GM18861 (cell line): ENCODE data around the gene CMPK2.
"Not testable (repeated sequence)": the region's sequence is repeated elsewhere in the genome, so short reads cannot be mapped to it uniquely, and the experiment has no call there.

Experiments
- ATAC-seq: cut with Tn5 transposase; IDR thresholded peaks from one replicate; pipeline ENCODE4 v1.9.1; 2021; ENCODE audit not compliant: unreplicated experiment

Gene CMPK2

DNA sequence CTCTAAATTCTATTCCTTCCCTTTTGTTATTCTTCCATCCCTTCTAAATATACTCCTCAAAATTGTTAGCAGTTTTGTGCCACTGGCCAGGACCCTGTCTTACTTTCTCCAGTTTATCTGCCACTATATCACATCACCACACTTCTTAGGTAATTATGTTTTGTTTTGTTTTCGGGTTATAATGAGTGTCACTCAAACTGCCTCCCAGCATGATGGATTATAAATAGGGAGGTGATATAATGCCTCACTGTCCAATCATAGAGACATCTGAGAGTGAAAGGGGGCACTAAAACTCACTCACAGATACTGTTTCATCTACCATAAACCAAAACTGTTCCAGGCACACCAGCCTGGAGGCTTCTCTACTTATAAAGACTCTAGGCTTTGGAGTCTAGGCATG is 15.3 kb upstream of the CMPK2 start:
- no peak for ATAC-seq

- no peak for ATAC-seq
Observed at GRCh38 chr2:6880200-6880733, 14.6 kb upstream of the CMPK2 start.

- no peak for ATAC-seq
Observed at GRCh38 chr2:6879011-6879410, 13.3 kb upstream of the CMPK2 start.

GRCh38 chr2:6878549-6878948 is 12.8 kb upstream of the CMPK2 start:
- no peak for ATAC-seq

- peak; percentile 70 for ATAC-seq
Observed at GRCh38 chr2:6877402-6878304, 11.9 kb upstream of the CMPK2 start, which contains the start of gene RSAD2. Gene RSAD2, plus strand, starts transcription at chr2:6877777. Its CDS starts 24 bp downstream, at chr2:6877801.

DNA sequence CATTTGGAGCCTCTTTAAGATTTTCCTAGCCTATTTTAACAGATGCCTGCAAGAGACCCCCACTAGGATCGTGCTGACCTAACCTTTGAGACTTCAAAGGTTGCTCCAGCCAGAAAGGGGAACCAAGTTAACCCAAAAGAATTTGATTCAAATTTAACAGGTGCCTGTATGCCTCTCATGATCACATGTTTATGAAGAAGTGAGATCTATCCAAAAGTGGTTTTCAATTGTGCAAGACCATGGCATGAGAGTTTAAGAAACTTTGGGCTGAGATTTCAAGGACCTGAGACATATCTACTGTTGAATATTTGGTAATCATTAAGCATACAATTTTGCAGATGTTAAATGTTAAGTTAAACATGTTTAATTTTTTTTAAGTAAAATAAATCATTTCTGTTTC is 10.6 kb upstream of the CMPK2 start:
- ATAC-seq = no peak

DNA sequence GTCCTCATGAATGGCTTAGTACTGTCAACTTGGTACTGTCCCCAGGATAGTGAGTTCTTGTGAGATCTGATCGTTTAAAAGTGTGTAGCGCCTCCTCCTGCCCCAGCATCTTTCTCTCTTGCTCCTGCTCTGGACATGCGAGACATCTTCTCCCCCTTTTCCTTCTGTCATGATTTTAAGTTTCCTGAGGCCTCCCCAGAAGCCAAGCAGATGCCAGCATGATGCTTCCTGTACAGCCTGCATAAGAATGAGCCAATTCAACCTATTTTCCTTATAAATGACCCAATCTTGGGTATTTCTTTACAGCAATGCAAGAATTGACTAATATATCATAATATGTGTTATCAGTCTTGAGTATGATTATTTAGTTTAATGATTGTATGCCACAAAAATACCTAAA is 8.3 kb upstream of the CMPK2 start:
- ATAC-seq = no peak

DNA sequence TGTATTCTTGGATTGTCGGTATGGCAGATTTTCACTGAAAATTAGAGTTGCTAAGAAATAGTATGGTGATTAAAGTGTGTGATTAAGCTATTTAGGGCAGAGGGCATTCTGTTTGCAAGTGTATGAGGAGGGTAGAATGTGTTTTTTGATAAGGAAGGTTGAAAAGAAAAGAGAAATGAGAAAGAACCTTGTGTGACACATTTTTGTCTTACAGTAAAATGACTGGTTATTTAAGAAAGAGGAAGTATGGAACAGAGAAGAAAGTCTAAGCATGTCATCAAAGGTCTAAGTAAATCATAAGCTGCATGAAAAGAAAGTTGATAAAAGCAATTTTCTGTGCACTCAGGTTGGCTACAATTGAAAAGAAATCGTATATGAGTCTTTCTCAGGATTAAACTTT is 6.7 kb upstream of the CMPK2 start:
- peak; percentile 82 for ATAC-seq

DNA sequence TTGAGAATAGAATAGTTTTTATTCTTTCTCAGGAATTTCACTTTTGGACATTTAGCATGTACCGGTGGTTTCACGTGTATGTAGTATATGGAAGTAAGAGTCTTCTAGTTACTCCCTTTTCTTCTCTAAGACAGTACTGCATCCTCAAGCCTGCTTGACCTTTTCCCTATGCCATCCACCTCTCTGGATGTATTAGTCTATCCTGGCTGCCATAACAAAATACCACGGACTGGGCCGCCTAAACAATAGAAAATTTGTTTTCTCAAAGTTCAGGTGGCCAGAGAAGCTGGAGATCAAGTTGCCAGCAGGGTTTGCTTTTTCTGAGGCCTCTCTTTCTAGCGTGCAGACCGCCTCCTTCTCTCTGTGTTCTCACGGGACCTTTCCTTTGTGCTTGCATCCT is 1.3 kb upstream of the CMPK2 start:
- ATAC-seq = no peak

DNA sequence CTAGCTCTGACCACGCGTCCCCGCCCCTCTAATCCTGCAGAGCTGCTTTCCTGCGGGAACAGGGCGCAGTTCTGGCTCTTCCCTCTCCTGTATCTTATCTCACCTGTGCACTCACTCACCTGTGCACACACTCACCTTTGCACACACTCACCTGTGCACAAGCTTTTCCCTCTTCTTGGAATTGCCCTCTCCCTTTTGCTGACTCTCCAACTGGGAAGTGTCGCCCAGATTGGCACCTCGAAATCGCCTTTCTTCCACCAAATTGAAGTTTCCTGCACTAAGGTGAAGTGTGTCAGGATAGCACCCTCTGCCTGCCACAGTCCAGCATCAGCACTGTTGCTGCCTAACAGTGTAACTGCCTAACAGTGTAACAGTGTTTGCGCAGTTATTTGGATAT is 566 bp upstream of the CMPK2 start:
- ATAC-seq = peak; percentile 43

GRCh38 chr2:6864923-6865345 is 773 bp downstream of the CMPK2 start:
- peak; percentile 16 for ATAC-seq

- ATAC-seq = no peak
Observed at GRCh38 chr2:6864231-6864754, 1.4 kb downstream of the CMPK2 start.

DNA sequence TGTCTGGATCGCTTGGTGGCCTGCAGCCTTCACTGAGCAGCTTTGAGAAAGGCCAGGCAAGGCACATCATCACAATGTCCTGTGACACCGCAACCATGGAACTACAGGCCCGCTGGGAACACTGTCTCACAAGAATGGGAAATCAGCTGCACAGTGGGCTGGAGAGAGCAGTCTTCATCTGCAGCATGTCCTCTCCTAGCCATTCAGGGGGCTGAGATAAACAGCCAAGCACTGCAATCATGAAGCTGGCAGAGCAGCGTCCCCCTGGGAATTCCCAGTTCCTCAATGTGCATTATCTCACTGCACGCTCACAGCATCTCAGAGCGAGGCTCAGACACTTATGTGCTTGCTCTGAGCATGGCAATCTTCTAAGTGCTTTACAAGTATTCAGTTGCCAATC is 1.9 kb downstream of the CMPK2 start:
- ATAC-seq = no peak

GRCh38 chr2:6860296-6860695 is 5.4 kb downstream of the CMPK2 start:
- no peak for ATAC-seq

GRCh38 chr2:6858466-6859027 is 7.2 kb downstream of the CMPK2 start:
- ATAC-seq = not testable (repeated sequence)

GRCh38 chr2:6856548-6856920 is 9.2 kb downstream of the CMPK2 start:
- ATAC-seq = no peak

GRCh38 chr2:6855860-6856547 is 9.7 kb downstream of the CMPK2 start:
- no peak for ATAC-seq

DNA sequence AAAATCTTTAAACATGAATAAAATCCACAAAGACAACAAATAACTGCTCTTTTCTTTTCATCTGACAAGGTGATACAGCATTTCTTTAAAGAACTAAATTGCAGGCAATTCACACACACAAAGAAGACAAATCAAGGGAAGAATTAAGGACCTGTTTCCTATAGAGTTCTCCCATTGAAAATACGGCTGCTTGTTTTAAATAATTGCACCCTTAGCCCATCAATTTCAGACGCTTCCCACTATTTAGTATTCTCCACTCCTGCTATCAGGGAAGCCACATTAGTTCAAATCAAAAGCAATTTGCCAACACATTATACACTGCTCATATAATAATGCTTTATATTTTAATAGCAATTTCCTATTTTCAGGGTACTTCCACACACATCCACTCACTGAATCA is 11.3 kb downstream of the CMPK2 start:
- ATAC-seq = no peak

GRCh38 chr2:6852195-6852594 is 13.5 kb downstream of the CMPK2 start:
- ATAC-seq = no peak

- ATAC-seq = no peak
Observed at GRCh38 chr2:6846967-6847681, 18.6 kb downstream of the CMPK2 start.

DNA sequence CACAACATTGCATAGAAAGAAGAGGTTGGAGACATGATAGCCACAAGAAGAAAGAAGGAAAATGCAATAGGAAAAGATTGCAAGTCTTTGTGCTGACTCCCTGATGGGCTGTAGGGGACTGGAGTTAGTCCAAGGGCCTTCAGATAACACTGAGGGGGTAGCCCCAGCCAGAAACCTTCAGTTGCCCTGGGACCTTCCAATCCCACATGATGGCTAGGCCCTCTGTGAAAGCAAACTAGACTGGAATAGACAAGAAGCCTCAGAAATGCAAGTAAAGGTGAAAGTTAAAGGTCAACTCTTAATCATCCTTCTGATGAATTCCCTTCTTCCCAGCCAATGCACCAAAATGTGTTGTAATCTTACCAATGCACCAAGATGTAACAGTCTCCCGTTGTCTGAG is 19.2 kb downstream of the CMPK2 start:
- ATAC-seq = no peak
